RCC 7860 (cell line): Measurements from ENCODE around the gene LAMC3.
"Not testable (repeated sequence)": the region's sequence is repeated elsewhere in the genome, so short reads cannot be mapped to it uniquely, and the experiment has no call there.

Experiments
- DNase-seq: peaks from one replicate; pipeline ENCODE4 v3.0.0-alpha.2; 2015; ENCODE audit warnings: low spot score
- FAIRE-seq: peaks from 2 replicates; lab custom pipeline; 2012; peaks lifted over from hg19 to GRCh38; lab: Jason Lieb, UNC

The LAMC3 gene

GRCh38 chr9:131027048-131027871, 18.3 kb downstream of the LAMC3 start:
- no peak for DNase-seq
- no peak for FAIRE-seq

DNA sequence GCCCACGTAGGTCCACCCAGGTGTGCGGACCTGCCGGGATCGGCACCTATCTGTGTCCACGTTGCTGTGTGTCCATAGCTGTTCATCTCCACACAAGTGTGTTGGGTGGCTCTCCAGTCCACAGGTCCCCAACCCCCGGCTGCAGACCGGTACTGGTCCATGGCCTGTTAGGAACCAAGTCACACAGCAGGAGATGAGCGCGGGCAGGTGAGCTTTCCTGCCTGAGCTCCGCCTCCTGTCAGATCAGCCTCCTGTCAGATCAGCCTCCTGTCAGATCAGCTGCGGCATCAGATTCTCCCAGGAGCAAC, 18.9 kb downstream of the LAMC3 start:
- no peak for DNase-seq

DNA sequence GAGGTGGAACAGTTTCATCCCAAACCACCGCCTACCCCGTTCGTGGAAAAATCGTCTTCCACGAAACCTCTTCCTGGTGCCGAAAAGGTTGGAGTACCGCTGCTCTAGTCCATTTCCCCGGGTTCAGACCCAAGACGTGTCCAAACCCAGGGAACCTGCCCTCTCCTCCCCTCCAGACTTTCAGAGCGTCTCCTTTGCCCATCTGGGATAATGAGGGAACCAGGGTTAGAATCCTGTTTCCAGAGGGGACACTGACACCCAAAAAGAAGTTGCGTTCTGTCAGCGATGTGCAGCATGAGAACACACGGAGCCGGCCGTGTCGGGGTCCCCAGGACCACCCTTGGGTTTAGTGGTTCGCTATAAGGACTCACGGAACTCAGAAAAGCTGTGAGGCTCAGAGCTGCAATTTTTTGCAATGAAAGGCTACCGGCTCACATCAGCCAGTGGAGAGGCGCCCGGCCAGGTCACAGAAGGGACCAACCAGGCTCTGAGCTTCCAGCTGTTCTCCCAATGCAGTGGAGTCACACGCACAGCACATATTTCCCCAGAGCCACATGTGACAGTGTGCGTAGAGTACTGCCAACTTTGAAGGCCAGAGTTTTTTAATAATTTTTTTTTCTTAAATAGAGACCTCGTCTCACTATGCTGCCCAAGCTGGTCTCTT, 19.4 kb downstream of the LAMC3 start:
- DNase-seq: no peak
- FAIRE-seq: no peak

More for the DNA sequence above, 18.9 kb downstream of the LAMC3 start:
- FAIRE-seq: no peak

GRCh38 chr9:131028931-131029573, 20.1 kb downstream of the LAMC3 start:
- no peak for FAIRE-seq
- no peak for DNase-seq

DNA sequence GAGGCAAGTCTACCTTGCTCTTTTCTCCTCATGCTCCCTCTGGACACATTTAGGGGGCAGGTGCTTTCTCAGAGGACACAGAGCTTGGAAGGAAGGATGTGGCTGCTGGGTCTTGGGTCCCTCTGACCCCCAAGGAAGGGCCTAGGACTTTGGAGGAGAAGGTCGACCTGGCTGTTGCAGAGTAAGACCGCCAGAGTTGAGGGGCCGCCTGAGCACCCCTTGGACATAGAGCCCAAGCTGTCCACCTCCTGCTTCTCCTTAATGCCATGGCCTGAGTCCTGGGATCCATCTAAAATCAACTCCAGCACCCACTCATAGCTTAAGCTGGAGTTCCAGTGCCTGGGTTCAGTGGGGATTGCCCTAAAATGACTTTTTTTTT, 20.6 kb downstream of the LAMC3 start:
- FAIRE-seq (no peak), DNase-seq (no peak)

- DNase-seq: no peak
- no peak for FAIRE-seq
Measured at GRCh38 chr9:131030239-131031004, 21.4 kb downstream of the LAMC3 start.

- no peak for FAIRE-seq
Measured at GRCh38 chr9:131031005-131031641, 22.1 kb downstream of the LAMC3 start.

DNA sequence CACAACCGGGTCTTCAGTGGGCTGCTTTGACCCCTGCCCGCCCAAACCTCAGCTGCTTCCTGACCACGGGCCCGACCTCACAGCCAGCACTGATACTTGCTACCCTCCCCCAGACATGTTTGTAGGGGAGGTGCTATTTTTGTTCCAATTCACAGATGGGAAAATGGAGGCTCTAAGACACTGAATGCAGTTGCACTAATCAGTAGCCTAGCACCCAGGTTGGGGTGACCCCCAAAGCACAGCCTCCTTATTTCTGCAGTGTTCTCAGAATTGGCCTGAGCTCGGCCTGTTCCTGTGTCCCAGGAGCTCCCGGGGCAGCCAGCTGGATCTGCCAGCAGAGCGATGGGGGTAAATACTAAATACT, 22.6 kb downstream of the LAMC3 start:
- DNase-seq: no peak
- no peak for FAIRE-seq

More at GRCh38 chr9:131031005-131031641, 22.1 kb downstream of the LAMC3 start:
- no peak for DNase-seq

DNA sequence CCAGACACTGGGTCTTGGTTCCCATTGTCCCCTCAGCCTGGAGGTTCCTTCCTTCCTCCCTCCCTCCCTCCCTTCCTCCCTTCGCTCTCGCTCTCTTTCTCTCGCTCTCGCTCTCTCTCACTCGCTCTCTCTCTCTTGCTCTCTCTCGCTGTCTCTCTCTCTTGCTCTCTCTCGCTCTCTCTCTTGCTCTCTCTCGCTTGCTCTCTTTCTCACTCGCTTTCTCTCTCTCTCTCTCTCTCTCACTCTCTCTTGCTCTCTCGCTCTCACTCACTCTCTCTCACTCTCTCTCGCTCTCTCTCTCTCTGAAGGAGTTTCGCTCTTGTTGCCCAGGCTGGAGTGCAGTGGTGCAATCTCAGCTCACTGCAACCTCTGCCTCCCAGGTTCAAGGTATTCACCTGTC, 23.4 kb downstream of the LAMC3 start:
- no peak for DNase-seq
- FAIRE-seq: no peak

DNA sequence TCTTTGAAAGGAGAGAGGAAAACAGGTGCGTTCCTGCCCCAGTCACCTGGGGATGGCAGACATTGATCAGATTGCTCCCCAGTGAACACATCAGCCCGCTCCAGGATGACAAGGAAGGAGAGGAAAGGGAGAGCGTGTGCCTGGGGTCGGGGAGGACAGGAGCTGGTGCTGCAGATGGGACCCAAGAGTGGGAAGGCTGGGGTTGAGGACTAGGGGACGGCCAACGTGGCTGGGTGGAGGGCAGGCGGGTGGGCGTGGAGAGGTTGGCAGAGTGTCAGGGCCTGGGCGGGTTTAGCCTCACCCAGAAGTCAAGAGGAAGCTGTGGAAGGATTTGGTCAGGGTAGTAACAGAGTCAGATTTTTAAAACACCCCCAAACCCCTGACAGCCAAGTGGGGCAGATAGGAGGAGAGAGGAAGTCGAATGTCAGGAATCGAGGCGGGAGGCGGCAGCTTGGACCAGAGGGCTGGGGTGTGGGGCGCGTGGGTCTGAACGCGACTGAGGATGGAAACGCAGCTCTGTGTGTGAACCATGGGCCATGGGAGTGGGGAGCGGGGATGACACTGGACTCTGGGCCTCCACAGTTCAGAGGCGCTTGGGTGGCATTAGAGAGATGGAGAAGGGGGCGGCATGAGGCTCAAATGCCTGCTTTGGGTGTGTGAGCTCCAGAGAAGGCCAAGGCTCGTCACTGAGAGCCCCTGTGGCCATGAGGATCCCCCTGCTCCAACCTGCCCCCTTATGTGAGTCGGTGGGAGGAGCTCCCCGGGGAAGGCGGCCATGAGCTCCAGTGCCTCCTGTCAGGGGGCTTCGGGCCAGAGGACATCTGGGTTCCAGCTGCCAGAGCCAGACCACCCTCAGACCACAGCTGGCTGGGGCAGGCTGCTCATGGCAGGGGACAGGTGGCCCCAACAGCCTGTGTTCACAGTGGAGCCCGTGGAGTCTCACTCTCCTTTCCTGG, 24.6 kb downstream of the LAMC3 start:
- no peak for FAIRE-seq
- no peak for DNase-seq

GRCh38 chr9:131034268-131034667, 25.3 kb downstream of the LAMC3 start:
- FAIRE-seq (no peak), DNase-seq (no peak)

- FAIRE-seq, DNase-seq: not testable (repeated sequence)
Measured at GRCh38 chr9:131034749-131035148, 25.8 kb downstream of the LAMC3 start.

DNA sequence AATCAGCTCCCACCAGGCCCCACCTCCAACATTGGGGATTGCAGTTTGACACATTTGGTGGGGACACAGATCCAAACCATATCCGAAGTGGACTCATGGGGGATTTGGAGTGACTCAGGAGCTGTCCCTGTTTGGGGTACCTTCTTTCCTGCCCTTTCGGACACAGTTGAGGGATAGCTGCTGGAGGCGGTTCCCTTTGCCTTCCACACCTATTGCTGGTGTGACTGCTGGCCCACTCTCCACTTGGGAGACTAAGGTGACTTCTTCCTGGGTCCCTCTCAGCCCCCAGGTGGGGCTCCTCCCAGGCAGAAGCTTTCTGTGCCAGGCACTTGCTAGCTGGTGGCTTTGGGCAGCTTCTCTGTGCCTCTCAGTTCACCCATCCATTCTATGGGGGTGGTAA, 26.6 kb downstream of the LAMC3 start:
- DNase-seq (no peak), FAIRE-seq (no peak)

DNA sequence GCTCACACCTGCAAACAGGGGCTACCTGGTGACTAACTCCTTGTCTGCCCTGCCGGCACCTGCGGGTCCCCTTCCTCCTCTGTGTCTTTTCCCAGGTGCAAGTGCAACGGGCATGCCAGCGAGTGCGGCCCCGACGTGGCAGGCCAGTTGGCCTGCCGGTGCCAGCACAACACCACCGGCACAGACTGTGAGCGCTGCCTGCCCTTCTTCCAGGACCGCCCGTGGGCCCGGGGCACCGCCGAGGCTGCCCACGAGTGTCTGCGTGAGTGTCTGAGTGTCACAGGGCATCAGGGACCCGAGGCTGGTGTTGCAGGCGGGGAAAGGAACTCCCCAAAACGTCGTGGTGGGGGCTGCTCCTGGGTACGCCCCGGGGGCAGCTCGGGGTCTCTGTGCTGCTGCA, 27.1 kb downstream of the LAMC3 start:
- no peak for DNase-seq
- FAIRE-seq: no peak

DNA sequence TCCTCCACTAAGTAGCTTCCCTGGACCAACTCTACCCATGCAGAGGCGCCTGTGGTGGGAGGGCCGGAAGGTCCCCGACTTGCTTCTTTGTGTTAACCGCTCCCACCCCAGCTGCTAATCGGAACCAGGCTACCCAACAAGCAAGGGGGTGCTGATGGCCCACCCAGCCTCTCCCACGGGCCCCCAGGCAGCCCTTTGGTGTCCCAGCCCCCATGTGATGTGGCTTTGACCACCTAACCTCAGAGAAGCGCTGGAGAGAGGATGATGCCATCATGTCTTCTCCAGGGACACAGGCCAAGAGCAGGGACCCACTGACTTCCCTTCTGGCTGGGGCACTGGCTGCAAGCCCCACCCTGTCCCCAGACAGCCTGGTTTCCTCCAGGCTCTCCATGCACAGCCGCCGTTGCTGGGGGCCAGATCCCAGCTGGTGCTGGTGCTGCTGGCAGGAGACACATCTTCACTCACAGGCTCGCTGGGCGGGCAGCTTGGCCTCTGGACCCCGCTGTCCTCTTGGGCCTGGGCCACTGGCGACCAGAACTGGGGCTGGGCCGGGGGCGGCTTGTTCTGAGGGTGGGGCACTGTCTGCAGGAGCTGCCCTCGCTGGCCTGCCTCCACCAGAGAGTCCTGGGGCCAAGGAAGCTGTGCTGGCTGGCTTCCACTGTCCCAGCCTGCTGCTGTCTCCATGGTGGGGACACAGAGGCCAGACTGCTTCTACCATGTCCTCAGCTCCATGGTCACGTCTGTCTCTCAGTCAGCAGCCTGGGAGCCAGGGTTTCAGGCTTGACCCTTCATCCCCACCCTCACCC, 27.8 kb downstream of the LAMC3 start:
- FAIRE-seq (no peak), DNase-seq (no peak)

- DNase-seq (no peak), FAIRE-seq (no peak)
Measured at GRCh38 chr9:131037335-131038255, 28.6 kb downstream of the LAMC3 start.

DNA sequence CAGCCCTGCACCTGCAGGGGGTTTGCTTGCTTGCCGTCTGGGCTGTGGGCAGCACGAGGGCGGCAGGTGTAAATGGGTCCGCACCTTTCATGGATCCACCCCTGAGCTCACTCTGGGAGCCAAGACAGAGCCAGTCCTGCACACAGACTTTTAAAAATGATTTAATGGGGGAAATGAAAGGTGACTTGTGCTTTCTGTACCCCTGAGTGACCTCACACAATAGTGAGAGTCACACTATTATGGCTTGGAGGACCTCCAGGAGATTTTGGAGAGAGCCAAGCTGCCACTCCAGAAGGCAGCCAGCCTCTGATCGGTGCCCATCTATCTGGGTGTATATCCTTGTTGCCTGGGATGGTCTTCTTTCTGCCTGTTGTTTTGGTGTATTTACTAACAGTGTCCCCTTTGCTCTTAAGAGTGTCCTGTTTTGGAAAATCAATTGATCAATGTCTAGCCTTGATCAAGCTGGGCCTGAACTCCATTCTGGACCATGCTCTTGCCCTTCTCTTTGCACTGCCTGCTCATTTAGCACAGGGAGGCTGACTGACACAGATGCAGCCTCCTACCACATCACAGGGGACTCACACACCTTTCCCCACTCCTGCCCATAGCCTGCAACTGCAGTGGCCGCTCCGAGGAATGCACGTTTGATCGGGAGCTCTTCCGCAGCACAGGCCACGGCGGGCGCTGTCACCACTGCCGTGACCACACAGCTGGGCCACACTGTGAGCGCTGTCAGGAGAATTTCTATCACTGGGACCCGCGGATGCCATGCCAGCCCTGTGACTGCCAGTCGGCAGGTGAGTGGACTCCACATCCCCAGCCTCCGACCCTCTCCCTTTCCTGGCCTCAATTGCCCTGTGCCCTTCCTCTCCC, 29.5 kb downstream of the LAMC3 start:
- FAIRE-seq (no peak), DNase-seq (no peak)
